ENCODE data around the gene DNAH9.

Gene DNAH9

GRCh38 chr17:11598274-11599221 is at the start of gene DNAH9:
DNAH9 (plus strand) TSS chr17:11598470; CDS start chr17:11598499, 29 bp downstream.
- peak; percentile 7 for DNase-seq

DNA sequence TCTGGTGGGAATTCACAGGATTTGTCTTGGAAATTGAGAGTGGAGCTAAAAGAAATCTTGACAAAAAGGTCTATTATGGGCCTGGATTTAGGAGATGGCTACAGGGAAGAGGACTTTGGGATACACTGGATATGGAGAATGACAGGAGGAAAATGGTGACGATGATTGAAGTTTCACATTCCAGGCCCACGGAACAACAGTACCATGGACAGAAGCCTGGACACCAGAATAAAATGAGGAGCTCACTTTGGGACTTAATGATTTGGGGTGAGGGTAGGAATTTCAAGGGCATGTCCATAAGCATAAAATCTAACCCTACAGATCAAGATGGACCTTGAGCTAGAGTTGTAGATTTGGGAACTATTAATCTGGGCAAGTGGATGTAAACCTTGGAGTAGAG is 47.8 kb upstream of the DNAH9 start:
- no peak for DNase-seq

GRCh38 chr17:11551442-11551841 is 46.8 kb upstream of the DNAH9 start:
- no peak for DNase-seq

GRCh38 chr17:11553135-11553534 is 45.1 kb upstream of the DNAH9 start:
- no peak for DNase-seq

DNA sequence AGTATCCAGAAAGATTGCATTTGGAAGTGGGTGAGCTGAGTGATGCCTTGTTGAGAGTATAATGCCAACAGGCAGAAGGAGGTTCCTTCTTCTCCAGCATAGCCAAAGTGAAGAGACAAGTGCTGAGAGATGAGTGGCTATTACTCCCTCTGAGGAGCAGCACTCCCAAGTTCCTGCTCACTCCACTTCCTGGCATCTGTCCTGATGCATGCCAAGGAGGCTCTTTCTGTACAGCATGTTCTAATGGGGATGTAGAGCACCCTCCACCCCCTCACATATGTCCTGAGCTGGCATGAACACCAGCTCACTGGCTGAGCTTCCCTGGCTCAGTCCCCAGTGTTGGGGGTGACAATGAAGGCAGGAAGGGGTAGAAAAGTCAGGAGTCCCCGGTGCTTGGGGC is 44.2 kb upstream of the DNAH9 start:
- DNase-seq: no peak

GRCh38 chr17:11554542-11554941 is 43.7 kb upstream of the DNAH9 start:
- no peak for DNase-seq

- DNase-seq: no peak
Measured at GRCh38 chr17:11555530-11555929, 42.7 kb upstream of the DNAH9 start.

DNA sequence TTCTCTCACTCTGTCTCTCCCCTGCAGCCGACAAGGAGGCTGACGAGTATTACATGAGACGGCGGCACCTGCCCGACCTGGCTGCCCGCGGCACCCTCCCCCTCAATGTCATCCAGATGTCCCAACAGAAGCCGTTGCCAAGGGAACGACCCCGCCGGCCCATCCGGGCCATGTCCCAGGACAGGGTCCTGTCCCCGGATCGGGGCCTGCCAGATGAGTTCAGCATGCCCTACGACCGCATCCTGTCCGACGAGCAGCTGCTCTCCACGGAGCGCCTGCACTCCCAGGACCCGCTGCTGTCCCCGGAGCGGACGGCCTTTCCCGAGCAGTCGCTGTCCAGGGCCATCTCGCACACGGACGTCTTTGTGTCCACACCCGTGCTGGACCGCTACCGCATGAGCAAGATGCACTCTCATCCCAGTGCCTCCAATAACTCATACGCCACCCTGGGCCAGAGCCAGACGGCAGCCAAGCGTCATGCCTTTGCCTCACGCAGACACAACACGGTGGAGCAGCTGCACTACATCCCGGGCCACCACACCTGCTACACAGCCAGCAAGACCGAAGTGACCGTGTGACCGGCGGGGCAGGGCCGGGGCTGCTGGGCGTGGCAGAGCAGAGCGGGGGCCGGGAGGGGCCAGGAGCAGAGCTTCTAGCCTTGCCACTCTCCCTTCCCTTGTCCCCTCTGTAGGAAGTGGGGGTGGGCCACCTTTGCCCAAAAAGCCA is 40.4 kb upstream of the DNAH9 start:
- DNase-seq: no peak

DNA sequence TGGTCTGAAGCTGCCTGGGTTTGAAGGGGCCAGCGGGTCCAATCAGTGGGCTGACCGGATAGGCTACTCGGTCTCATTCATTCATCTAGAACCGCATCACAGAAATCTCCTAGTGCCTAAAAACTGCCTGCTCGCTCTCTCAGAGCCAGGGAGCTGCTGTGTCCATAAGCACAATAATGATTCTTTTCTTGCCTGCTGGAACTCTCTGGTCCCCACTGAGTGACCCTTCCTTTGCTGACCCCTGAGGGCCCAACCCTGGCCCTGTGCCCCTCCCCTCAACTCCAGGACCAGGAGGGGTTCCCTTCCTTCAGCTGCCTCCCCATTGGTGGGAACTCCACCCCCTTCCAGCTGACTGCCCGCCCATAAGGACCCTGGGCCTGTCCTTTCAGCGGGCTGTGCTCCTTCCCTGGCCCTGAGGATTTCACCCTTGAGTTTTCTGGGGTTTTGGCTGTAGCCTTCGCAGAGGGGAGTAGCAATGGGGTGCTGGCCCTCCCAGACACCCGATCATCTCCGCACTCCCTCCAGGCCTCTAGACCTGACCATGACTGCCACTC is 39.5 kb upstream of the DNAH9 start:
- DNase-seq: no peak

DNA sequence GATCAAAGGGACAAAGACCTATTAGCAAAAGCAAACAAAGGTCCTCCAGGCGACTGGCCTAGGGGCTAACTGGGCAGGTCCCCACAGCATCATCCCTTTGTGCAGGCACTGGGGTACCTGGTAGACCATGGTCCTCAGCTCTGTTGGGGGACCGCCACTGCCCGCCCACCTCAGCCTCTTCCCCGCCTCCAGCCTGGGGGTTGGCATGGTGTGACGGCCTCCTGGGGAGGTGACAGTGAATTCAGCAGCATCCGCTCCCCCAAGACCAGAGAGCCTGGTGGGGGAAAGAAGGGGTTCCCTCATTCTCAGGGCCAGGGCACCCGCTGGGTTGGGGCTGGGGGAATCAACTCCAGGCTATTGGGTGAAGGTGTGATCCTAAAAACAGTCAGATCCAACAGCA is 38.7 kb upstream of the DNAH9 start:
- DNase-seq: no peak

GRCh38 chr17:11561281-11561680 is 37.0 kb upstream of the DNAH9 start:
- DNase-seq: no peak

DNA sequence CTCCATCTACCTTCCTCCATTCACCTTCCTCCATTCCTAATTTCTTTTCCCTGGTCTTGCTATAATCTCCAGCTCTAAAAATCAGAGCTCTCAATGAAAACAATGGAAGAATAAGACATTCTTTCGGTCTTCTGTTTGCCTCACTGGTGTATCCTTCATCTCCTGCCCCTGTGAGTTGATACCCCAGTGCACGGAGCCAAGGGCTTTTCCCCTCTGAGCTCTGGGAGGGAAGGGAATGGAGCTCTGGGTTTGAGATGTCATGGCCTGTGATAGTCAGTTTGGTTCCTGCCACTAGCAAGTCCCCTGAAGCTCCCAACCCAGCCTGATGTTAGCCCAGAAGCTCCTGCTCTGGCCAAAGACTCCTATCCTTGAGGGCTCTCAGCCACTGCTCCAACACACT is 36.6 kb upstream of the DNAH9 start:
- DNase-seq: no peak

- DNase-seq: no peak
Measured at GRCh38 chr17:11564589-11565380, 33.5 kb upstream of the DNAH9 start.

- no peak for DNase-seq
Measured at GRCh38 chr17:11565591-11565990, 32.7 kb upstream of the DNAH9 start.

- no peak for DNase-seq
Measured at GRCh38 chr17:11578998-11579397, 19.3 kb upstream of the DNAH9 start.

GRCh38 chr17:11580677-11581076 is 17.6 kb upstream of the DNAH9 start:
- no peak for DNase-seq

DNA sequence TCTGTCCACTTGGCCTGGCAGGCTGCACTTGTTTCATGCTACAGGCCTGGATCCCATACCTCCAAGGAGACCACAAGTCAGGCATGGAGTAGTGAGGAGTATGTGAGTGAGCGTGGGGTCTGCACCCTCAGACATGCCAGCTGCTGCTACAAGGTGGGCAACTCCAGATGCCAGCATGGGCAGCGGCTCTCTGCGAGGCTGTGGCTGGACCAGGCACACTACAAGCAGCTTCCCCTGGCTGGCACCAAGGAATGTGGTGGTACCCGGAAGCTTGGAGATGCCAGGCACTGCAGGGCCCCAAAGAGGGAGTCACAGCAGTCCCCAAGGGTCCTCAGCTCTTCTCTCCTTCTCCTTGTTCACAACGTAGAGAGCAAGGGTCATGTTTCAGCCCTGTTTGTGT is 16.1 kb upstream of the DNAH9 start:
- no peak for DNase-seq

DNA sequence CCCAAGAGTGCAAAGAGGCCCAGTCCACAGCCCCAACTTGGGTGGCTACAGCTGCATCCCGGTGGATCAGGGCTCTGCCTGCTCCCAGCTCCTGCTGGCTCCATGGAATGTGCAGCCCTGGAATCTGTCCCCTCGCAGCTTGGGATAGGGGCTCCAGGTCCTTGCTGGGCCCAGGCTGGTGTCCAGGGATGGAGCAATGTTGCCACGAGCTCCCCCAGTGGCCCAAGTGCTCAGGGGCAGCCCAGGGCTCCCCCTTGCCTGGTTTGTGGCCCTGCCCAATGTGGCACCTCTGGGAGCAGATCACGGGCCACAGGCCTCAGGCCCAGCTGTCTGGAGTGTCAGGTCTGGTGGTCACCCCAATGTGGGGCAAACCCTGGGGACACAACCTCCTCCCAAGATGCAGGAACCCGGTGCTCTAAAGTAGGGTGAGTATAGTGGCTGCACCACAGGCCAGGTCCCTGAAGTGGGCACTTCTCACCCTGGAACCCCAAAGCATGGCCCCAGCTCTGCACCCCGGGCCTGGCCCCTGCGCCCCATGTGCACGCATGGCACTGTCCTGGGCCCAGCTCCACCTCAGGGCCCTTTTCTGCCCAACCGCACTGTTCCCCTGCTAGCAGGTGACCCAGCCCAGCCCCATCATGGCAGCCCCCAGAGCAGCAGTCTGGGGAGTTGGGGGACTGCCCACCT is 14.8 kb upstream of the DNAH9 start:
- DNase-seq: no peak

DNA sequence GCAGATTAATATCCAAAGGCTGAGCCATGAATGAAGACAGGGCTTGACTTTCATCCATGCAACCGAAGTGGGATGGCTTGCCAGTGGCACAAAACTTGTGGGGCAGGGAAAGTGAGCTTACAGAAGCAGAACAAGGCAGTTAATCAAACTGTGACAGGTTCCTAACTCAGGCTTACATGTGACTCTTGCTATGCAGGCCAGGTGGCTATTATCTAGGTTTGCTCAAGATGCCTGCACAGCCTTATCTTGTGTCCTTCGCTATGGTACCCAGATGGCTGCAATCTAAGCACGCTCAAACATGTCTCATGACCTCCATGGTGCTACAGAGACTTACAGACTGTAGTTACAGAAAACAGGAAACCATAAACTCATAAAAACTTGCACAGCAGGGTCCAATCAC is 8.6 kb upstream of the DNAH9 start:
- no peak for DNase-seq

GRCh38 chr17:11601661-11602060 is 3.4 kb downstream of the DNAH9 start:
- DNase-seq: no peak

GRCh38 chr17:11608396-11608795 is 10.1 kb downstream of the DNAH9 start:
- DNase-seq: no peak

DNA sequence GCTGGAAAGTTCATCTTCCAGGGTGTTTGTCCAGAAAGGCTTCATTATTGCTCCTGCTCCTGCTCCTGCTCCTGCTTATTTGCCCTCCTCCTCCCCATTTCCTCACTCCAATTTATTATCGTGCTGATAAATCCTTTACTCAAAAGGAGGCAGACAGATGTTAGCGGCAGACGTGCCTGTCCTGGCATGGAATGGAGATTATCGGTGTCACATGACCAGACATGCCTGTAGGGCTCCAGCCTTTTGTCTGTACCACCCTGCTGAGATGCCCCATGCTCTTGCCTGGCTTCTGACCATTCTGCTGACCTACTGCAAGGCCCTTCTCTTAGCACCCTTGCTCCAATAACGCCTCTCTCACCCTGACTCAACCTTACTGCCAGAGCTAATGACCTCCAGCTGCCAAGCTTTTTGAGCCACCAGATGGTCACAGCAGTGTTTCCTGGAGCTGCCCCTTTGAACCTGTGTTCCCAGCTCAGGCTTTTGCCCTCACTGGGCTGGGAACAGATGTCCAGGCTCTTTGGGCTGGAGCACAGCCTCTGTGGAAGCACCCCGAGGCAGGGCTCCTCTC is 12.8 kb downstream of the DNAH9 start:
- DNase-seq: no peak

Data from suppressor macrophage treated with lipopolysaccharide for 4 hours (primary cell).